Spinal cord (tissue), 10 donors: ENCODE data around the gene DDAH1. TPM values are rescaled to one million over a fixed set of nuclear protein-coding genes. Genes with fewer than 3 reads are reported as not detected.

Source experiments
- DNase-seq, 6 donors: peaks; one replicate each; pipeline versions ENCODE4 v3.0.0 to v3.0.0-alpha.2; 2013 to 2015; ENCODE audit warnings: low spot score in 6 of 6, low read depth in 4 of 6
- H3K27ac ChIP-seq: one replicate; pipeline ENCODE4 v1.5.1; 2013; ENCODE audit warnings: low read depth, low read length, control low read depth
- H3K27me3 ChIP-seq: one replicate; pipeline ENCODE4 v1.6.1; 2013; ENCODE audit warnings: low read length; ENCODE audit not compliant: control insufficient read depth, insufficient read depth
- H3K36me3 ChIP-seq: one replicate; pipeline ENCODE4 v1.6.1; 2013; ENCODE audit warnings: low read length; ENCODE audit not compliant: control insufficient read depth, insufficient read depth
- H3K4me1 ChIP-seq: one replicate; pipeline ENCODE4 v1.6.1; 2013; ENCODE audit warnings: low read length; ENCODE audit not compliant: control insufficient read depth, insufficient read depth
- H3K4me3 ChIP-seq: one replicate; pipeline ENCODE4 v1.5.1; 2013; ENCODE audit warnings: low read depth, low read length, control low read depth
- H3K9me3 ChIP-seq: one replicate; pipeline ENCODE4 v1.6.1; 2013; ENCODE audit warnings: low read length; ENCODE audit not compliant: control insufficient read depth, insufficient read depth
- WGBS: methylation state at CpG from one replicate; pipeline ENCODE4 v1.1.5; 2013; ENCODE audit warnings: missing lambda C conversion rate; ENCODE audit not compliant: insufficient coverage; 5-methylcytosine and 5-hydroxymethylcytosine counted together
- polyA plus RNA-seq, 2 donors: library from polyadenylated mRNA; unstranded; fragments of 120-200 nt; gene quantifications; one replicate each; pipeline ENCODE4 v1.2.1, GENCODE V29; 2013; ENCODE audit not compliant: insufficient read length in 2 of 2
- total RNA-seq, 2 donors: library from RNA; depleted of rRNA in 1 of 2; stranded (reverse); fragments of 120-200 nt in 1 of 2; fragments of >200 nt in 1 of 2; gene quantifications; one replicate each; pipeline versions ENCODE4 v1.2.3 to v1.2.4, GENCODE V29; 2013 to 2014
- donor health status: healthy.

DDAH1 gene
- total and polyA plus RNA-seq, 4 donors, result 68.1 to 203 (median 122) TPM

- H3K4me1 ChIP-seq, result no peaks in the 10 kb centered on the region
- peaks cover 11% of the 10 kb centered on the region for H3K9me3 ChIP-seq
- 80% methylated on average over 2 of the region's 3 CpGs for WGBS
- H3K4me3 ChIP-seq, result no peak overlapping the region
- H3K36me3 ChIP-seq, result no peaks in the 10 kb centered on the region
- DNase-seq, result no peak
- no peak overlapping the region for H3K27ac ChIP-seq
- no peaks in the 10 kb centered on the region for H3K27me3 ChIP-seq
These were observed 78.8 kb downstream of the DDAH1 start for GRCh38 chr1:85386068-85386722.

GRCh38 chr1:85379203-85380136 is 85.5 kb downstream of the DDAH1 start:
- Histone ChIP-seq H3K36me3 (no peaks in the 10 kb centered on the region), H3K27ac (no peak overlapping the region), H3K4me1 (no peaks in the 10 kb centered on the region), H3K4me3 (no peak overlapping the region), H3K27me3 (no peaks in the 10 kb centered on the region), H3K9me3 (peaks cover 3% of the 10 kb centered on the region)
- DNase-seq, result no peak
- WGBS, result 86% methylated on average over 3 of the region's 4 CpGs

- 100% methylated on average over 1 of the region's 2 CpGs for WGBS
- no peak for DNase-seq
- H3K27ac ChIP-seq, result no peak overlapping the region
- H3K36me3 ChIP-seq, result no peaks in the 10 kb centered on the region
- peaks cover 3% of the 10 kb centered on the region for H3K9me3 ChIP-seq
- no peaks in the 10 kb centered on the region for H3K4me1 ChIP-seq
- H3K4me3 ChIP-seq, result no peak overlapping the region
- H3K27me3 ChIP-seq, result no peaks in the 10 kb centered on the region
These were observed 86.4 kb downstream of the DDAH1 start for GRCh38 chr1:85378534-85378933.

GRCh38 chr1:85376356-85376755 is 88.6 kb downstream of the DDAH1 start:
- no peaks in the 10 kb centered on the region for H3K4me1 ChIP-seq
- peak overlapping the region; percentile 7 for H3K27ac ChIP-seq
- DNase-seq, result peak in 1 of 6 donors; percentile 77
- no peak overlapping the region for H3K4me3 ChIP-seq
- H3K36me3 ChIP-seq, result no peaks in the 10 kb centered on the region
- no peaks in the 10 kb centered on the region for H3K9me3 ChIP-seq
- H3K27me3 ChIP-seq, result no peaks in the 10 kb centered on the region
- no CpG with 5 or more reads among the region's 1 CpG for WGBS

- no peaks in the 10 kb centered on the region for H3K27me3 ChIP-seq
- WGBS, result 40% methylated on average over 1 of the region's 2 CpGs
- no peaks in the 10 kb centered on the region for H3K4me1 ChIP-seq
- no peak overlapping the region for H3K4me3 ChIP-seq
- H3K9me3 ChIP-seq, result no peaks in the 10 kb centered on the region
- H3K27ac ChIP-seq, result peak overlapping the region; percentile 20
- no peaks in the 10 kb centered on the region for H3K36me3 ChIP-seq
- DNase-seq, result peak in 1 of 6 donors; percentile 40
These were observed 89.5 kb downstream of the DDAH1 start for GRCh38 chr1:85375493-85375892.

- Histone ChIP-seq H3K27ac (no peak overlapping the region), H3K4me1 (no peaks in the 10 kb centered on the region)
These were observed 90.8 kb downstream of the DDAH1 start for GRCh38 chr1:85374160-85374559.

GRCh38 chr1:85373378-85373708 is 91.6 kb downstream of the DDAH1 start:
- Histone ChIP-seq H3K27ac (no peak overlapping the region), H3K9me3 (no peaks in the 10 kb centered on the region), H3K4me1 (no peaks in the 10 kb centered on the region), H3K27me3 (no peaks in the 10 kb centered on the region), H3K36me3 (no peaks in the 10 kb centered on the region), H3K4me3 (no peak overlapping the region)
- DNase-seq, result no peak
- WGBS, result no CpG with 5 or more reads among the region's 3 CpGs

More at GRCh38 chr1:85374160-85374559, 90.8 kb downstream of the DDAH1 start:
- Histone ChIP-seq H3K27me3 (no peaks in the 10 kb centered on the region), H3K4me3 (no peak overlapping the region), H3K9me3 (no peaks in the 10 kb centered on the region), H3K36me3 (no peaks in the 10 kb centered on the region)
- DNase-seq, result no peak

- H3K4me3 ChIP-seq, result no peak overlapping the region
- no peaks in the 10 kb centered on the region for H3K9me3 ChIP-seq
- no peak for DNase-seq
- no peaks in the 10 kb centered on the region for H3K36me3 ChIP-seq
- no peaks in the 10 kb centered on the region for H3K27me3 ChIP-seq
- H3K27ac ChIP-seq, result no peak overlapping the region
- H3K4me1 ChIP-seq, result no peaks in the 10 kb centered on the region
- no CpG with 5 or more reads among the region's 5 CpGs for WGBS
These were observed 92.1 kb downstream of the DDAH1 start for GRCh38 chr1:85372683-85373377.

- no peaks in the 10 kb centered on the region for H3K9me3 ChIP-seq
- H3K4me1 ChIP-seq, result no peaks in the 10 kb centered on the region
- no peak overlapping the region for H3K27ac ChIP-seq
- H3K36me3 ChIP-seq, result no peaks in the 10 kb centered on the region
- H3K27me3 ChIP-seq, result no peaks in the 10 kb centered on the region
- H3K4me3 ChIP-seq, result no peak overlapping the region
- WGBS, result no CpG with 5 or more reads among the region's 2 CpGs
- DNase-seq, result no peak
These were observed 93.9 kb downstream of the DDAH1 start for GRCh38 chr1:85371021-85371420.
